ENCODE data around the gene ARL2.
"Not testable (repeated sequence)": the region's sequence is repeated elsewhere in the genome, so short reads cannot be mapped to it uniquely, and the experiment has no call there.

ARL2 gene

DNA sequence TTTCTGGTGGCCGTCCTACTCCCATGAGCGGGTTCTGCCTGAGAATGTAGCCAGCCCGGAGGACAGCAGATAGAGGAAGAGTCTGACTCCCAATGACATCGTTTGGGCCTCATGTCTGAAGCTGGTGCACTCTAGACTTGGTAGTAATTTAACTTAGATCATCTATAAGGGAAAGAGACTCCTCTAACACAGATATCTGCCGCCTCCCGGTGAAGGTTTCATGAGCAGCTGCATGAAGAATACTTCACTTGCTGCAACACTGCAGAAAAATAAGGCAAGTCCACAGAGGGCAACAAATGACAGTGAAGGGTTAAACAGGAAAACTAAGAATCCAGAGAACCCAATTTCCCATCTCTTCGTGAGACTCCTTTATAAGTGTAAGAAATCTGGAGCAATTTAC, 5.9 kb upstream of the ARL2 start:
- no peak for DNase-seq (ENCODE audit: low read depth)

DNA sequence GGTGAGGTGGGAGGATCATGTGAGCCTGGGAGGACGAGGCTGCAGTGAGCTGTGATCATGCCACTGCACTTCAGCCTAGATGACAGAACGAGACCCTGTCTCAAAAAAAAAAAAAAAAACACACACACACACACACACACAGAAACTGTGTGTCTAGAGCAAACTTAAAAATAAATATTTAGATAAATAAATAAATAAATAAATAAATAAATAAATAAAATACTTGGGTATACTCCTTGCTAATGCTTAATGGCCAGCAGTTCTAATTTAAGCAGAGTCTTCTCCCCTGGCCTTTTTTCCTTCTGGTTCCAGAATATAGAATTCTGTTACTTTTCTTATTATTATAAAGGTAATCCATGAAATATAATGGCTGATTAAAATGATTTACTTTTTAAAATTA, 5.1 kb upstream of the ARL2 start:
- no peak for DNase-seq (ENCODE audit: low read depth)

DNA sequence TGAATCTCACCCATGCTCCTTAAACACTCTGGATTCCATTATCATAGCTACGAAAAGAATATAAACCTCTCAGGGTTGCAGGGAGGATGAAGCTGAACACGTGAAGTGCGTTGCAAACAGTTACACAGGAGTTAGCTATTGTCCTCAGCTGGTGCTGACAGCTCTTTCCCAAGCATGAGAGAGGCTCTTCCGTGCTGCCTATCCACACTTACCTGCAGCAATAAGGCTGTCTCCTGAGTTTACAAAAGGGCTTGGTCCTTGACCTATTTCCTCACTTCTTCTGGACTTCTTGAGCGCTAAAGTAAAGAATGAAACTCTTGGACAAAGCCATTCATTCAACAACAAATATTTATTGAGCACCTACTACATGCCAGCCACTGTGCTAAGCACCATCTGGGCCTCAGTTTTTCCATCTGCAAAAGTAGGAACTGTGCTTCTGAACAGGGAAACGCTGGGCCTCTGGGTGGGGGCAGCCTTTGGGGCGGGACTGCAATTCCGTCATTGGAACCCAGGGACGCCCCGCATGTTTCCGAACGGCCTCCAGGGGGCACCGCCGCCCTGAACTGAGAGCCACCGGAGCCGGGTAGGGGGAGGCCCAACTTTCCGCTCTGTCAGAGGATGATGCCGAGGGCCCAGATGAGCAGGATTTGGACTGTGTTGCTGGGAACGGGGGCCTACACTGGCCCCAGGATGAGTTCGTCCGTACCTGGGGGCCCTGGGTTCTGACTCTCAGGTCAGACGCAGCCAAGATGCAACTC, 651 bp upstream of the ARL2 start:
- DNase-seq (ENCODE audit: low read depth) = peak; percentile 83

DNA sequence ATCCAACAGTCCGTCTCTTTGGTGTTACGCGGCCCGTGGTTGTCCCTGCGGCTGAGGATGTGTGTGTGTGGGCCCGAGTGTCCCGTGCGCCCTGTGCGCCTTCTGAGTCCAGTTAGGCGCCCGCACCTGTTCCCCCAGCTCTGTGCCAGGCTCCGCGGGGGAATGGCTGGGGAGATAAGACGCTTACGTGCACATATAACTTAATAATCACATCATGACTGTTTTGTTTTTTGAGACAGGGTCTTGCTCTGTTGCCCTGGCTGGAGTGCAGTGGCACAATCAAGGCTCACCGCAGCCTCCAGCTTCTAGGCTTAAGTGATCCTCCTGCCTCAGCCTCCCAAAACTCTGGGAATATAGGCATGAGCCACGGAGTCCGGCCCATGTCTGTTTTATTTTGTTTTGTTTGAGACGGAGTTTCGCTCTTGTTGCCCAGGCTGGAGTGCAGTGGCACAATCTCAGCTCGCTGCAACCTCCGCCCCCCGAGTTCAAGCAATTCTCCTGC, 817 bp downstream of the ARL2 start:
- no peak for DNase-seq (ENCODE audit: low read depth)

DNA sequence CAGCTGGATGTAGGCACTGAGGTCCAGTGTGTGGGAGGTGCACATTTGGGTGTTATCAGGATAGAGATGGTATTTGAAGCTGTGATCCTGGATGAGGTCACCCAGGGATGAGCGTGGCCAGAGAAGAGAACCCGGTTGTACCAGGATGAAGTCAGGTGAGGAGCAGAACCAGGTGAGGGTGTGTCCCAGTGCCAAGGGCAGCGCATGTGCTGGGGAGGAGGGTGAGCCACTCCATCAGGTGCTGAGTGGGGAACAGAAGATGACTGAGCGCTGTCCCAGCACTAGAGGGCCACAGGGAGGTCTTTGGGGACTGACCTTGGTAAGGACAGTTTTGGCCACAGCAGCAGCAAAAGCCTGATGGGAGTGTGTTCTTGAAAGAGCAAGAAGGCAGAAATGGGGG, 2.7 kb downstream of the ARL2 start:
- DNase-seq (ENCODE audit: low read depth) = no peak

DNA sequence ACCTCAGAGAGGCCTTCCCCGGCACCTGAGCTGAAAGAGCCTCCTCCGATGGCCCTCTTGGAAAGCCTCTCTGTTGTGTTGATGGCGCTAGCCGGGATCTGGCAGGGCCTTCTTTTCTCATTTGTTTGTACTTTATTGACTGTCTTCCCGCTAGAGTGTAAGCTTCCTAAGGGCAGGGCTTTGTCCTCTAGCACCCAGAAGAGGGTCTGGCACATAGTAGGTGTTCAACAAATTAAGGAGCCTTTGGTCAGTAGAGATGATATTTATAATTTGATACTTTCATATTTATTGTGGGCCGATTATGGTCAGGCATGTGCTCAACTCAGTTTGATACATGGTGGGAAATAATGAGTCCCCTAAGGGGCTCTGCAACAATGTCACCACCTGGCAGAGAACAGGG, 4.0 kb downstream of the ARL2 start:
- no peak for DNase-seq (ENCODE audit: low read depth)

DNA sequence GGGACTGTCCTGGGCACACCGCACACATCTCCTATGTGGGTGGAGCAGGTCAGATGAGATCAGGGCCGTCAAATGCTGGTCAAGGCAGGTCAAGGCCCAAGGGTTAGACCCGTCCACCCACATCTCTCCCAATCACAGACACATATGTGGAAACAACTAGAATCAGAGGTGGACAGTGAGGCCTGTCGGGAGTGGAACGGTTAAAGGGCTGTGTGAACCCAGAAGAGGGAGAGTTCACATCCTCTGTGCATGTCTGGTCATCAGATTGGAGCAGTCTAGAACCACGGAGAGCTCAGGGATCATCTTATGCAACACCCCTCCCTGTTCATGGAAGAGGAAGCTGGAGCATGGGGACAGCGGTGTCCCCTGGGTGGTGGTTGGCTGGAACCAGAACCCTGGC, 5.9 kb downstream of the ARL2 start:
- no peak for DNase-seq (ENCODE audit: low read depth)

DNA sequence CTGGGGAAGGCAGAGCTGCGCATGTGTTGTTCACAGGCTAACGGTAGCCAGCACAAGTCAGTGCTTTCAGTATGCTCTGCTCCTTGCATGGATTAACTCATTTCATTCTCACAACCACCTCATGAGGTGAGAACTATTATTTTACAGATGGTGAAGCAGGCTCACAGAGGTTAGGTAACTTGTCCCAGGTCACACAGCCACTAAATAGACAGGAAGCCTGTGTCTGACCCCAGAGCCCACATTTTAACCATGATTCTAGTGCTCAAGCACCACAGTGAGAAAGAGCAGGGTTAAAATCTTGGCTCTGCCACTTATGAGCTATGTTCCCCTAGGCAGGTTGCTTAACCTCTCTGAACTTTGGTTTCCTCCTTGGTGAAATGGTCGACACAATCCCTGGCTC, 7.0 kb downstream of the ARL2 start:
- no peak for DNase-seq (ENCODE audit: low read depth)

DNA sequence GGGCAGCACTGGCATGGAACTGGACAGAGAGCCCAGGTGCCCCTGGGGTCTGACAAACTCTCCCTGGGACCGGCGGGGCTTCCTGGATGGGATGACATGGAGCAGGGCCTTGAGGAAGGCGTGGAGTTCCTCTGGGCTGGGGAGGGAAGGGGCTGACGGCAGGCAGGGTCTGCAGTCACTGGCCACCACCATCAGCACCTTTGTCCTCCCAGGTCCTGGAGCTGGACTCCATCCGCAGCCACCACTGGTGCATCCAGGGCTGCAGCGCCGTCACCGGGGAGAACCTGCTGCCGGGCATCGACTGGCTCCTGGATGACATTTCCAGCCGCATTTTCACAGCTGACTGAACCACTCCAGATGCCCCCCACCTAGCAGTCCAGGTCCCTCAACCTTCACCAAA, 7.5 kb downstream of the ARL2 start:
- DNase-seq (ENCODE audit: low read depth) = no peak

DNA sequence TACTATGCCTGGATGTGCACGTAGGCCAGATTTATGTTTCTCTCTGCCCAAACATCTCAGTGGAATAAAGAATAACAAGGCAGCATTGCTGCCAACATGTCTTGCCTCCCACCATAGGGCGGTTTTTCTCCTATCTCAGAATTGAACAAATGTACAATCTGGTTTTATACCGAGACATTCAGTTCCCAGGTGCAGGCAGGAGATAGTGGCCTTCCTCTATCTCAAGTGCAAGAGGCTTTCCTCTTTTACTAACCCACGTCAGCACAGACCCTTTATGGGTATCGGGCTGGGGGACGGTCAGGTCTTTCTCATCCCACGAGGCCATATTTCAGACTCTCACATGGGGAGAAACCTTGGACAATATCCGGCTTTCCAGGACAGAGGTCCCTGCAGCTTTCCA, 9.5 kb downstream of the ARL2 start:
- DNase-seq (ENCODE audit: low read depth) = not testable (repeated sequence)

DNA sequence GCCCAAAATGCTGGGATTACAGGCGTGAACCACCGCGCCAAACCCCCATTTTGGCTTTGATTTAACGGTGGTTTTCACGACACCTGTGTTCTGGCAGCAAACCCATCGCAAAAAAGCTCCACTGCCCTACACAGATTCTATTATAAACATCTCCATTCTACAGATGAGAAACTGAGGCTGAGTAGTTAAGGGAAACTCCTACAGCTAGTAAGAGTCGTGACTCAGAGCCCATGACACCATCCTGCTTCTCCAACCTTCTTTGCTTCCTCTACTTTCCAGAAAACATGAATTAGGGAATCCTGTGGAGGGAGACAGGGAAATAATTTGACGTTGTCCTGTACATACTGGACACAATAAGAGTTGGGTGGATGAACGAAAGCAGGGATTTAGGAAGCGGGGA, 12.8 kb downstream of the ARL2 start:
- DNase-seq (ENCODE audit: low read depth) = no peak

DNA sequence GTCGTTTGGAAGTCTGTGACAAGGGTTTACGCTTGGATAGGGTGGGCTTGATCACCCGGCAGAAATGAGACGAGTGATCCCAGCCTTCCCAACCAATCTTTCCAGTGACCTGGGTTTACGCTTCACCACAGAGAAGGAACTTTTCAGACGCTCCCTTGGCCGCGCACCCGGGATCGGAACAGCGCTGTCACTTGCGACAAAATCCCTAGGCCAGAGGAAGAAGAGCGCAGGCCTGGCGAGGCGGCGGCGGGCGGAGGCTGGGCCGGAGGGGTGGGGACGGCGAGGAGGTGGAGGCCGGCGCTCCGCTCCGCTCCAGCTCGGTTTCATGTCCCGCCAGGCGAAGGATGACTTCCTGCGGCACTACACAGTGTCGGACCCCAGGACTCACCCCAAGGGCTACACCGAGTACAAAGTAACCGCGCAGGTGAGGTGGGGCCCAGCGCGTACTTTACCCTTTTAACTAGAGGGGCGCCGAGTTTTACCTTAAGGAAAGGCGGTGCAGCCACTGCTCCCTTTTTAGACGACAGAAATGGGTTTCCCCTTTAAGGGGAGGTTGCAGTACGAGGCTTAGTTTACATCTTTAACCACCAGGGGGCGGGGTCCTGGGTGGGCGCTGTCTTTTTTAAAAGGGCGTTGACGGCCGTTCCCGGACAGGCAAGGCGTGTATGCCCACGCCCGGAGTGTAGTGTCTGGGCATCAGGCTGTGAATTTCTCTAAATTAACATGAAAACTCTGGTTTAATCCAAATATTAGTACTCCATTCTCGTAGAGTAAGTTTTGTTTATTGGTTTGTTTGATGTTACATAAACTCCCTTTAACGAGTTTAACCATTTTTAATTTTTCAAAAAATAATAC, 13.5 kb downstream of the ARL2 start, which contains the start of gene SNX15:
Gene SNX15, plus strand, starts transcription at position 227 of the 855 bp plus-strand sequence. Its CDS starts 99 bp downstream, at position 326.
- peak; percentile 84 for DNase-seq (ENCODE audit: low read depth)

DNA sequence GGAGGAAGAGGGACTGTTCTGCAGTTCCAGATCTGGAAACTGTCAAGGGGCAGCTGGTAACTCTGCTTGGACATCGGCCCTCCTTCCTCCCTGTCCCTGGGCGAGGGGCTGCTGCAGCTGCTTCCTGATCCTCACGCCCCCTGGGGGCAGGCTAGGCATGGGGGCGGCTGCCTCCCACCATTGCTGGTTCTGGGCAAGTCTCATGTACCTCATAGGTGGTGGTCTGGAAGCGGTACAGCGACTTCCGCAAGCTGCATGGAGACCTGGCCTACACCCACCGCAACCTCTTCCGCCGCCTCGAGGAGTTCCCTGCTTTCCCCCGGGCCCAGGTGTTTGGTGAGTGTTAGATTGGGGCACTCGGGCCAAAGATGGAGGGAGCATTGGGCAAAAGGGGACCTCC, 18.3 kb downstream of the ARL2 start:
- DNase-seq (ENCODE audit: low read depth) = no peak

DNA sequence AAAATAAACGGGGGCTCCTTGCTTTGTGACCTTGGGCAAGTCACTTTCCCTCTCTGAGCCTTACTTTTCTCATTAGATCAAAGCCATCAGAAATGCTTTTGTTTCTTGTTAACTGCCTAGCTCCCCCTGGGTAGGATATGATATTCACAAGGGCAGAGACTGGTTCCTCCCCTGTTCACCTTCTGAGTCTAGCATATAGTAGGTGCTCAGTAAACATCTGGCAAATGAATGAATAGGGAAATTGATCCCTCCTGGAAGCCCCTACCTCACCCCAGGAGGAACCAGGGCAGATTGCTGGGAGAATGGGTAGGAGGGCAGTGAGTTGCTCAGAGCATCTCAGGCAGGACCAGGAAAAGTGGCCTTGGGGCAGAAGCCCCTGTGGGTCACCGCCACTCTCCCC, 20.5 kb downstream of the ARL2 start:
- DNase-seq (ENCODE audit: low read depth) = no peak

DNA sequence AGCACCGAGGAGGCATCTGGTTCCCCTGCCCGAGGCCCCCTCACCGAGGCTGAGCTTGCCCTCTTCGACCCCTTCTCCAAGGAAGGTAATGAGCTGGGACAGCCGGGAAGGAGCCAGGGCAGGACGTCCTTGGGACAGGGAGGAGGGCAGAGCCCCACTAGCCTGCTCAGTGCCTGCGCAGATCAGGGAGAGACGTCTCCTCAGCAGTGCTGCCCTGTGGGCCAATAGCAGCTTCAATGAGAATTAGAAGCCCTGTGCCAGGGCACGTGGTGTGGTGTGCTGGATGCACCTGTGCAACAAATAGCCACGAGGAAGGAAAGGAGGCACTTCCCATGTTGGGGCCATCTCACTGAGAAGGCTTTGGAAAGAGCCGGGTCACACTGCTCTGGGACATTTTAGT, 21.6 kb downstream of the ARL2 start:
- no peak for DNase-seq (ENCODE audit: low read depth)

DNA sequence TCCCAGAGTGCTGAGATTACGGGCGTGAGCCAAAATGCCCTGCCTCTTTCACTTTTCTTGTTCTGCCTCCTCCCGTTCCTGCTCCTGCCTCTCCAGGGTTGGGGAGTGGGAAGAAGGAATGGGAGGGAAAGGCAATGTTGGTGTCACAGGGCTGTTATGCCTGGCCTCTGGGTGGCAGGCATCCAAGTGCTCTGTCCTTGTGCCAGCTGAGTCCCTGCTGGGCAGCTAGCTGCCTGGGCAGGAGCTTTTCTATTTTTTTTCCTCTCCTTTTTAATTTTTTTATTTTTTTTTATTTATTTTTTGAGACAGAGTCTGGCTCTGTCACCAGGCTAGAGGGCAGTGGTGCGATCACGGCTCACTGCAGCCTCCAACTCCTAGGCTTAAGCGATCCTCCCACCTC, 23.0 kb downstream of the ARL2 start:
- DNase-seq (ENCODE audit: low read depth) = no peak

DNA sequence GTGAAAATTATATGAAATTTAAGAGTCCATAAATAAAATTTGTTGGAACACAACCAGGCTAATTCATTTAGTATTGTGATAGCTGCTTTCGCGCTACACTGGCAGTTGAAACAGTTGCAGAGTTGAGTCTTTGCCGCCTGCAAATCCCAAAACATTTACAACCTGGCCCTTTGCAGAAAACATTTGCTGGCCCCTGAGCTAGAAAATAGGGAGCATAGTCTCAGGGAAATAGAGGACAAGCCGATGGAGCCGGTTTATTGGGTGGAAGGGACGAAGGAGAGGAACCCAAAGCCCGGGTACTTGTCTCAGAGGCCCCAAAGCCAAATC, 26.5 kb downstream of the ARL2 start:
- no peak for DNase-seq (ENCODE audit: low read depth)

DNA sequence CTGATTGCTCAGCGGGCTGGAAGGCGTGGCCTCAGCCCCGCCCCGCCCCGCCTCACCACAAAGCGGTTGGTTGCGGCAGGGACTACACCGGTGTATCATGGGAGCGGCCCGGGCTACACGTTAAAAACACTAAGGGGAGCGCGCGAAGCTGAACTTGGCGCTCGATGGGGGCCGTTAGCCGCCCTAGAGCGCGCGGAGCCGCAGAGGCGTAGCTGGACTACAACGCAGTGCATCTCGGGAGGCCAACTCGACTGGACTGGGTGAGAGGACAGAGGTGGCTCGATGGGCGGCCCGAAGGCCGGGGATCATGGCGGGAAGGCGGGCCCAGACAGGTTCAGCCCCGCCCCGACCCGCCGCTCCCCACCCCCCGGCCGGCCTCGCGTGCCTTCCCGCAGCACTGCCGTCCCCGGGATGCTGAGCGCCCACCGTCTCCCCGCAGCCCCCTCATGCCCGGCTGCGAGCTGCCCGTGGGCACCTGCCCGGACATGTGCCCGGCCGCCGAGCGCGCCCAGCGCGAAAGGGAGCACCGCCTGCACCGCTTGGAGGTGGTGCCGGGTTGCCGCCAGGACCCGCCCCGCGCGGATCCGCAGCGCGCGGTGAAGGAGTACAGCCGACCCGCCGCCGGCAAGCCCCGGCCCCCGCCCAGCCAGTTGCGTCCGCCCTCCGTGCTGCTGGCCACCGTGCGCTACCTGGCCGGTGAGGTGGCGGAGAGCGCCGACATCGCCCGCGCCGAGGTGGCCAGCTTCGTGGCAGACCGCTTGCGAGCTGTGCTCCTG, 27.1 kb downstream of the ARL2 start, which contains the start of gene SAC3D1:
Gene SAC3D1, plus strand, starts transcription at position 364 of the 776 bp plus-strand sequence. Its CDS starts 83 bp downstream, at position 447.
- peak; percentile 72 for DNase-seq (ENCODE audit: low read depth)

DNA sequence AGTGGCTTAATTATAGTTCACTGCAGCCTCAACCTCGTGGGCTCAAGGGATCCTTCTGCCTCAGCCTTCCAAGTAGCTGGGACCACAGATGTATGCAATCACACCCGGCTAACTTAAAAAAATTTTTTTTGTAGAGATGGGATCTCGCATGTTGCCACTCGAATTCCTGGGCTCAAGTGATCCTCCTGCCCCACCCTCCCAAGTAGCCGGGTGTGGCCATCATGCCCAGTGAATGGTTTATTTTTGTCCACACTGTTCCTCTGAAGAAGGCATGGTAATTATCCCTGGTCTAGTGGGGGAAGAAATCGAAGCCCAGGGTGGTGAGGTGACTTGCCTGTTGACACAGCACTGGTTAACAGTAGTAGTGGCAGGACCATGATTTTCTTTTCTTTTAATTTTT, 28.9 kb downstream of the ARL2 start:
- DNase-seq (ENCODE audit: low read depth) = no peak

DNA sequence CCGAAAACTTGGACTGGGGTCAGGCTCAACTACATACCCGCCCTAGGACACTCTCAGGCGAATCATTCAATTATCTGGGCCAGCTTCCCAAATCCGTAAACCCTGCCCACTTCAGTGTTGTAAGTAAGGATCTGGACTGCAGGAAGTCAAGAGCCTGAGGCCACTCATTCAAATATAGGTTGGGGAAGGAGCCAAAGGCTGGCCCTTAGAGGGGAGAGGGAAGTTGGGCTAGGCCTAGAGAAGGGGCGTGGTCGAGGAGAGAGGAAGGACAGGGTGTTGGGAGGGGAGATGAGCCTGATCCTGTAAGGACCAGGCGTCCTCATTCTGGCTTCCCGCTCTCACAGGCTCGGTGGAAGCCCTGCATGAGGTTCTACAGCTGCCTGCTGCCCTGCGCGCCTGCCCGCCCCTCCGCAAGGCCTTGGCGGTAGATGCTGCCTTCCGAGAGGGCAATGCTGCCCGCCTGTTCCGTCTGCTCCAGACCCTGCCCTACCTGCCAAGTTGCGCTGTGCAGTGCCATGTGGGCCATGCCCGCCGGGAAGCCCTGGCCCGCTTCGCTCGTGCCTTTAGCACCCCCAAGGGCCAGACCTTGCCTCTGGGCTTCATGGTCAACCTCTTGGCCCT, 30.0 kb downstream of the ARL2 start:
- DNase-seq (ENCODE audit: low read depth) = no peak

DNA sequence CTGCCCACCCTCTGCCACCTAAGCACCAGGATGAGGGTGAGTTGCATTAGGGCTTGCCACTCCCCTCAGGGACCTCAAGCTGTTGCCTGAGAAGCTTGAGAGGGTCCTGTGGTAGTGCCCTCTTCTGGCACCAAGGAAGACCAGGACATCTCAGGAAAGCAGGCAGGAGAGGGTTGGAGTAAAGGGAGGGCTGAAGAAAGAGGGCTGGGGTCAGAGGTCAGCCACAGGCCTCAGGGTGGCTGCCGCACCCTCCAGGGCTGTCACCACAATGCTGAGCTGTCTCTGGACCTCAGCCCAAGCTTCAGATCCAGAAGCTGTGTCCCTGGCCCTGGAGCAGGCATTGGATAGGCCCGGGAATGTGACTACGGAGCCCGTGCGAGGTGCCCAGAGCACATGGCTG, 31.1 kb downstream of the ARL2 start:
- no peak for DNase-seq (ENCODE audit: low read depth)

DNA sequence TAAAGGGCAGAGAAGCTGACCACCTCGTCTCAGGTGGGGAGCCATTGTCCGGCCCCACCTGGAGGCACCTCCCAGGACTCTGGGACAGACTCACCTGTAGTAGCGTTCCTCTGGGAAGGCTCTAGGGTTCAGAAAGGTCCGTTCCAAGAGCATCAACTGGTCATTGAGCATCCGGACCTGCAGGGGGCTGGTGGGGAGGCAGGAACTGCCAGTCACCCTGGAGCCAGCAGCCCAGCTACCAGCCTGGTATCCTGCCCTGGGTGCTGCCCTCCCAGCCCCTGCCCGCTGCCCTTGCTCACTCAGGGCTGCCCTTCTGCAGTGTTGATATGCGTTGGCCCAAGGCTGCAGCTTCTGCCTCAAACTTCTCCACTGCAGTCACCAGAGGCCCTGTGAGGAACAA, 31.8 kb downstream of the ARL2 start:
- DNase-seq (ENCODE audit: low read depth) = no peak

All from stimulated activated CD8-positive, alpha-beta memory T cell treated with anti-CD3 and anti-CD28 coated beads, Interleukin-12 subunit alpha, Interleukin-12 subunit beta, amount 100 ng/mL, for 1 hour (primary cell).